ENCODE results near the gene MTRFR. TPM values are rescaled to one million over a fixed set of nuclear protein-coding genes. Genes with fewer than 3 reads are reported as not detected.

The MTRFR gene
- total RNA-seq, 1 donor from 2014 or later: 10.9 TPM

- no peaks in the 10 kb centered on the region for H3K27me3 ChIP-seq (ENCODE audit: control insufficient read depth, insufficient read depth, low read length)
- no peak for TF ChIP-seq CTCF (IDR thresholded peaks at IDR 0.05; ENCODE audit: insufficient read depth, low read length, poor library complexity, severe bottlenecking)
- peaks cover 2% of the 10 kb centered on the region for H3K36me3 ChIP-seq (ENCODE audit: control insufficient read depth, insufficient read depth, low read length)
- H3K4me3 ChIP-seq (ENCODE audit: low read depth, low read length): no peak overlapping the region
- no peak for DNase-seq (ENCODE audit: low read depth)
Observed at GRCh38 chr12:123225443-123225842, 7.8 kb upstream of the MTRFR start.

GRCh38 chr12:123227581-123228258 lies 5.5 kb upstream of the MTRFR start:
- H3K27me3 ChIP-seq (ENCODE audit: control insufficient read depth, insufficient read depth, low read length): no peaks in the 10 kb centered on the region
- H3K36me3 ChIP-seq (ENCODE audit: control insufficient read depth, insufficient read depth, low read length): peaks cover 2% of the 10 kb centered on the region
- no peak for DNase-seq (ENCODE audit: low read depth)
- TF ChIP-seq CTCF (IDR thresholded peaks at IDR 0.05; ENCODE audit: insufficient read depth, low read length, poor library complexity, severe bottlenecking): no peak
- H3K4me3 ChIP-seq (ENCODE audit: low read depth, low read length): no peak overlapping the region

- TF ChIP-seq CTCF (IDR thresholded peaks at IDR 0.05; ENCODE audit: insufficient read depth, low read length, poor library complexity, severe bottlenecking): no peak
- no peaks in the 10 kb centered on the region for H3K36me3 ChIP-seq (ENCODE audit: control insufficient read depth, insufficient read depth, low read length)
- H3K4me3 ChIP-seq (ENCODE audit: low read depth, low read length): no peak overlapping the region
- DNase-seq (ENCODE audit: low read depth): no peak
- no peaks in the 10 kb centered on the region for H3K27me3 ChIP-seq (ENCODE audit: control insufficient read depth, insufficient read depth, low read length)
Observed at GRCh38 chr12:123229051-123229450, 4.2 kb upstream of the MTRFR start.

- Histone ChIP-seq H3K4me3 (ENCODE audit: low read depth, low read length) (peak overlapping the region; percentile 68), H3K27me3 (ENCODE audit: control insufficient read depth, insufficient read depth, low read length) (no peaks in the 10 kb centered on the region), H3K36me3 (ENCODE audit: control insufficient read depth, insufficient read depth, low read length) (no peaks in the 10 kb centered on the region)
- TF ChIP-seq CTCF (IDR thresholded peaks at IDR 0.05; ENCODE audit: insufficient read depth, low read length, poor library complexity, severe bottlenecking): no peak
- no peak for DNase-seq (ENCODE audit: low read depth)
Observed at GRCh38 chr12:123231931-123232330, 1.3 kb upstream of the MTRFR start.

DNA sequence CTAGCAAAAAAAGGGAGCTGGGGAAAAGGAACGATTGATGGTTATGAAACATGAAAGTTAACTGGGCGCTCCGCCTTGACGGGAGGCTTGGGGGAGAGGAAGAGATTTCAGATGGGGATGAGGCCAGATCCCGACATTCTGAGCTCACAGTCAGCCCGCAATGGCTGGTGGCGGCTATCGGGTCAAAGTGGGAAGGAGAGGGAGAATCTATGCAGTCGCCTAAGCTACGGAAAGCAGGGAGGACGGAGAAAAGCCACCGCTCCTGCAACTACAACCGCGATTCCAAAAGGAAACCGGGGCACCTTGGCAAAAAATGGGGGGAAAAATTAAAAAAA lies 797 bp upstream of the MTRFR start:
- no peak for TF ChIP-seq CTCF (IDR thresholded peaks at IDR 0.05; ENCODE audit: insufficient read depth, low read length, poor library complexity, severe bottlenecking)
- H3K27me3 ChIP-seq (ENCODE audit: control insufficient read depth, insufficient read depth, low read length): no peaks in the 10 kb centered on the region
- no peak for DNase-seq (ENCODE audit: low read depth)
- H3K36me3 ChIP-seq (ENCODE audit: control insufficient read depth, insufficient read depth, low read length): no peaks in the 10 kb centered on the region
- H3K4me3 ChIP-seq (ENCODE audit: low read depth, low read length): peak overlapping the region; percentile 68
